DMS153 (cell line): ENCODE data around the gene EIPR1.

Source experiments
- DNase-seq: peaks from one replicate; lab custom pipeline; 2025; lab: John Stamatoyannopoulos, UW

EIPR1 gene

GRCh38 chr2:3303583-3304406, 73.8 kb downstream of the EIPR1 start:
- peak; percentile 71 for DNase-seq

GRCh38 chr2:3302751-3303582, 74.7 kb downstream of the EIPR1 start:
- no peak for DNase-seq

- no peak for DNase-seq
Measured at GRCh38 chr2:3302421-3302750, 75.2 kb downstream of the EIPR1 start.

- DNase-seq, result no peak
Measured at GRCh38 chr2:3301001-3301400, 76.6 kb downstream of the EIPR1 start.

DNA sequence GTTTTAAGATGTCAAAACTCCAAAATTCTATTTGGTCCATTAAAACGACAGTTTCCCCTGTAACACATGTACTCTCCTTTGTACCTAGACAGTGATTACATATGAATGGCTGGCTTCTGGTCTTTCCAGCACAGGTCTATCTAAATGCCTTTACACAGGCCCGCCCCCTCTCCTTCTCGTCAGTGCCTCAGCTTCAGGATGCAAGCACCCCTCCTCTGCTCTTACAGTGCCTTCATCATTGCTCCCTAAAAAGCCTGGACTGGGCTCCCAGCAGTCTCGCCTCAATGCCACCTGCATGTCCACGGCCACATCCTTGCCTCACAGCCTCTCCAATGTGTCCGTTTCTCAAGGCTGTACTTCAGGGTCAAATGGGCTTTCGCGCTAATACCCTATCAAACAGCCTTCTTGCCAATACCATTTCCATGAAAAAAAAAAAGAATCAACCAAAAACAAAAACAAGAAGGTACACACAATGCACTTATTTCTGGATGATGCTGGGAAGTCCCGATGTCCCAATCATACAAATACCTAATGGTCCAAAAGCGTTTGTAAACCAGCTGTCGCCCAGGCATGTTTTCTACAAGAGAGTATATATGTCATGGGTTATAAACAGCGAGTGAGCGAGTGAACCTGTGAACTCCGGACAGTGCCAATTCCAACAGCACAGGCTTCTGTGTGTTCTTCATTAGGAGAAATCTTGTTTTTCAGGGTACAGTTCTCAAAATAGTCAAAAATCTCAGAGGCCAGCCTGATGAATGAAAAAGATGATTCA, 77.2 kb downstream of the EIPR1 start:
- no peak for DNase-seq

- no peak for DNase-seq
Measured at GRCh38 chr2:3299703-3300102, 77.9 kb downstream of the EIPR1 start.

DNA sequence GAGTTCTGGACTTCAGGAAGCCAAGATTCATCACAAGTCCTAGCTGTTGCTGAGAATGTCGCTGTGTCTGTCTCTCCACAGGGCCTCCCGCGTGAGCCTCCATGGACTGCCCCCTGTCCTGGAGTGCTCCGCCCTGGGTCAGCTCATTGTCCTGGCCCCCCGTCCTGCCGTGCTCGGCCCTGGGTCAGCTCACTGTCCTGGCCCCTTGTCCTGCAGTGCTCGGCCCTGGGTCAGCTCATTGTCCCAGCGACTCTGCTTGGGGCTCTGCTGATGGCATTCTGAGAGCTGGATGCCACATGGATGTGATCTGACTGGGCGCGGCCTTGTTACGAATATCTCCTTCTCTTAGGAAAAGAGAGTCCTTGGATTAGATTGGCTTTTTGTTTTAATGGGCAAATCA, 78.5 kb downstream of the EIPR1 start:
- DNase-seq, result no peak

GRCh38 chr2:3298191-3298590, 79.4 kb downstream of the EIPR1 start:
- DNase-seq, result no peak

DNA sequence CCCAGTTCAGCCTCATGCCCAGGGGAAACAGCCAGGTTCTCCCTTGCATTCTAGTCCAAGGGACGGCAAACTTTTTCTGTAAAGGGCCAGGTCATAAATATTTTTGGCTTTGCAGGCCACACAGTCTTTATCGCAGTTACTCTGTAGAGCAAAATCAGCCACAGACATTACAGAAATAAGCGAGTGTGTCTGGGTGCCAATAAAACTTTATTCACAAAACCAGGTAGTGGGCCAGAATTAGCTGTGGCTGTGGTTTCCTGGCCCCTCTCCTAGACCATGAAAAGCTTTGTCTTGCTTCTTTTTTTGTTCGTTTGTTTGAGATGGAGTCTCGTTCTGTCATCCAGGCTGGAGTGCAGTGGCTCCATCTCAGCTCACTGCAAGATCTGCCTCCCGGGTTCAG, 80.1 kb downstream of the EIPR1 start:
- no peak for DNase-seq

GRCh38 chr2:3296182-3296972, 81.2 kb downstream of the EIPR1 start:
- DNase-seq, result no peak

GRCh38 chr2:3294493-3294892, 83.1 kb downstream of the EIPR1 start:
- DNase-seq, result no peak

DNA sequence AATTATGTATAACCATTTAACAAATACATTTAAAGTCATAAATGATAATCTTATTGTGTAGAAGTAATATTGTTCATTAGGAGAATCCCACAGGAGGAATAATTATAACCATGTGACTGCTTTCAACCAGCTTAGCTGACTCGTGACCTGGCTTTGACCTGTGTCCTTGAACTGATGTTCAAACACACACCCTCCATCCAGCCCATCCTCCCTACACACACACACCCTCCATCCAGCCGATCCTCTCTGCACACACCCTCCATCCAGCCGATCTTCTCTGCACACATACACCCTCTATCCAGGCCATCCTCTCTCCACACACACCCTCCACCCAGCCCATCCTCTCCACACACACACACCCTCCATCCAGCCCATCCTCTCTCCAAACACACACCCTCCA, 83.5 kb downstream of the EIPR1 start:
- no peak for DNase-seq

- no peak for DNase-seq
Measured at GRCh38 chr2:3293221-3293620, 84.4 kb downstream of the EIPR1 start.

DNA sequence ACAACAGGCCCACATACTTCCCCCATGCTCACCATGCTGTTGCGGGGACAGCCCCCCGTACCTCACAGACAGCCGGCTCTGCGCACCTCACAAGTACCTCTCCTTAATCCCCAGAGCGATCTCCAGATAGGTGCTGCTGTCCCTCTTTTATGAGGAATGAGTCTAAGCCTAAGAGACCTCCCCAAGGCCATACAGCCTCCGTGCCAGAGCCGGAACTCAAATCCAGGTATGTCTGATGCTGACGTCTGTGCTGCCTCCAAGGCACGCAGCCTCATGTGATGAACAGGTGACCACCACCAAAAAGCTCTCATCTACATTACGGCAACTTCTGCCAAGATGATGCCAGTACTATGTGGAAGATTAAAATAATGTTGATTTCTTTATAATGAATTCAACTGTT, 85.2 kb downstream of the EIPR1 start:
- DNase-seq, result no peak

- DNase-seq, result no peak
Measured at GRCh38 chr2:3291750-3292149, 85.9 kb downstream of the EIPR1 start.

DNA sequence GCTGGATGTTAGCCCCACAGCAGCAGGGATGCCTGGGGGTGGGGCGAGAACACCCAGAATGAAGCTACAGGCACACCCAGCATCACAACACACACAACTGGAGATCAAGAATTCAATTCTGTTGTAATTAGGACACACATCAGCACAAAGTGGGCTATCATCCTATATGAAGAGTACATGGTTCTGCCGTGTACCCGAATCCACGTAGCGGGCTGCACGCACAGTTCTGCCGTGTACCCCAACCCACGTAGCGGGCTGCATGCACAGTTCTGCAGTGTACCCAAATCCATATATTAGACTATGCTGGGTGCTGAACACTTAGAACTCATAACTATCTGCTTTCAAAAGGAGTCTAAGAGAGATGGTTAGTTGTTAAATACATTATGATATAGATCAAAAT, 86.5 kb downstream of the EIPR1 start:
- DNase-seq, result no peak

- no peak for DNase-seq
Measured at GRCh38 chr2:3290655-3291054, 87.0 kb downstream of the EIPR1 start.

- no peak for DNase-seq
Measured at GRCh38 chr2:3289971-3290370, 87.6 kb downstream of the EIPR1 start.

DNA sequence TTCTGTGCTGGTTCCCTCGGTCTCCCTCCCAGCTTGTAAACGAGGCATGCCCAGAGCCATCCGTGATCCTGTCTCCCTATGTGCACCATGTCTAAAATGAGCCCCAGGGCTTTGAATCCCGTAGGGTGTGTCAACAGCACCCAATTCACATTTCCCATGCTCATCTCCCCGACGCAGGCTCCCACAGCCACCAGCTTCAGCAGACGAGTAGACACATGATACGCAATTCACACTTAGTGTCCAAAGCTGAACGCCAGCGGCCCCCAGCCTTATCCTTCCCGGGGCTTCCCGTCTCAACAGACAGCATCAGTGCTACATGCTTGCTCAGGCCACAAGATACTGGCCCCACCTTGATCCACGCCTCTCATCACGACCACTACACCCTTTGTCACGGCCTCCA, 88.1 kb downstream of the EIPR1 start:
- DNase-seq, result no peak

GRCh38 chr2:3289171-3289515, 88.5 kb downstream of the EIPR1 start:
- DNase-seq, result no peak

DNA sequence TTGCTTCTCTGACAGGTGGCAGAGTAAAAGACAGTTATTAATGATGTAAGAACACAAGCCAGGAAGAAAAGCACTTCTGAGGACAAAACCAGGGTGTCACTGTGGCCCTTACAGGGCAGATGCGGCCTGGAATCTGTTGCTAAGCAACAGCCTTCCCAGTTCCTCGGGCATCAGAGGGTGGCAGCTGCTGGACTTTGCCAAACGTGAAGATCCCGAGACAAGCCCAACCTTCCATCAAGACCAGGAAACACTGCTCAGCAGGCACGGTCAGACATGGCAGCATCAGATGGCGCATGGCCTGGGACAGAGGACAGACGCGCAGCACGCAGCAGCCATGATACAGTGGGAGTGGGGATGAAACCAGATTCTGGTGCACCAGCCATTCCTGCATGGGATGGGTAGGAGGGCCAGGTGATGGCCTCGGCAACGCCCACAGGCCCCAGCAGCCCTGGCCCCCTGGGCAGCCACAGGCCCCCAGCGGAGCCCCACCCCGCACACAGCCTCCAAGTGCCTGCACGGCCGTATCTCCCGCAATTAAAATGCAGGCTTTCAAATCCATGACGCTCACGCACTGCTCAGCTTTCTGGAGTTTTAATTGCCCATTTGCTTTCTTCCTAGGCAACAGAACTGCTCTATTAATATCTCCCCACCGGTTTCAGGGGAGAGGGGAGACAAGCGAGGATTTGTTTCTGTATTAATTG, 89.0 kb downstream of the EIPR1 start:
- peak; percentile 55 for DNase-seq
